GM19240 (cell line): Measurements from ENCODE around the gene NATD1.
"Not testable (repeated sequence)": the region's sequence is repeated elsewhere in the genome, so short reads cannot be mapped to it uniquely, and the experiment has no call there.

Source experiments
- DNase-seq: peaks from one replicate; pipeline ENCODE4 v3.0.0; 2011; ENCODE audit warnings: low spot score; ENCODE audit not compliant: insufficient read length

Gene NATD1

DNA sequence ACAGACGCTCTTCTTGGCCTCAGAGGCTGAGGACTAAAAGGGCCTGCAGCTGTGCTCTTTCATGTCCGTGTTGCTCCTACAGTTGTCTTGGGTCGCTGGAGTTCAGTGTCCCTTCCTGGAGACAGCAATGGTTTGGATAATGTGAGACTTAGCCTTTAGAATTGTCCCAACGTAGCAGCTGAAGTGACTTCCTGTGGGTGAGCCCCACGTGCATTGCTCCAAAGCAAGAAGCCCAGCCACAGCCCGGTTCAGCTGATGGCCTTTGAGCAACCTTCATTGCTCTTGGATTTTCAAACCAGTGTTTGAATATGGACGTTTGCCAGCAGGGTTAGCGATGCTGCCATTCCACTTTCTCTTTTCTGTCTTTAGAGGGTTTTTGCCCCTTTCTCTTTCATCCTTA is 59.0 kb downstream of the NATD1 start:
- DNase-seq: no peak

DNA sequence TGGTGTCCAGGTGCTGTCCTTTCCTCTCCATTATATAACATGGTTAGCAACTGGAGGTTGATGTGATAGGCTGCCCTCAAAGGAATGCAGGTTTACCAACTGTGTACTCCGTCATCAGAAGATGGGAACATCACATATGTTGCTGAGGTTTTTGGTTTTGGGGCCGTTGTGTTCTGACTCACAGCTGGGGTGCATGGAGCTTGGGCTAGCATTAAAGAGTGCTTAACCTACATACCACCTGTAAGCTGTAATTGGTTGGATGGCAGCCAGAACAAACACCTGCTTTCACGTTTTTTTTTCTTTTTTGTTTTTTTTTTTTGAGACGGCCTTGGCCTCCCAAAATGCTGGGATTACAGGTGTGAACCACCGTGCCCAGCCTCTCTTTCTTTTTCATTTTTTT is 60.2 kb downstream of the NATD1 start:
- no peak for DNase-seq

DNA sequence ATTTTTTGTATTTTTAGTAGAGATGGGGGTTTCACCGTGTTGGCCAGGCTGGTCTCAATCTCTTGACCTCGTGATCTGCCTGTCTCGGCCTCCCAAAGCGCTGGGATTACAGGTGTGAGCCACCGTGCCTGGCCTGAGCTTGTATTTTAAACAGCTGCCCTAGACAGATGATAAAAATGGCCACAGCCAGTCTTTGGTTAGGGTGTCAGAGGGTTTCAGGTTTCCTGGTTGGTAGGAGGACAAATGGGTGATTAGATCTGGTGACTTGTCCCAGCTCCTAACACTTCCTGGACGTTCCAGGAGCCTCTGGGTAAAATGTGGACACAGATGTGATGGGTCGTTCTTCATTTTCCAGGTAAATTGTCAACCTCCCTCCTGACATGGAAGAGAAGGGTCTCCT is 60.8 kb downstream of the NATD1 start:
- not testable (repeated sequence) for DNase-seq

DNA sequence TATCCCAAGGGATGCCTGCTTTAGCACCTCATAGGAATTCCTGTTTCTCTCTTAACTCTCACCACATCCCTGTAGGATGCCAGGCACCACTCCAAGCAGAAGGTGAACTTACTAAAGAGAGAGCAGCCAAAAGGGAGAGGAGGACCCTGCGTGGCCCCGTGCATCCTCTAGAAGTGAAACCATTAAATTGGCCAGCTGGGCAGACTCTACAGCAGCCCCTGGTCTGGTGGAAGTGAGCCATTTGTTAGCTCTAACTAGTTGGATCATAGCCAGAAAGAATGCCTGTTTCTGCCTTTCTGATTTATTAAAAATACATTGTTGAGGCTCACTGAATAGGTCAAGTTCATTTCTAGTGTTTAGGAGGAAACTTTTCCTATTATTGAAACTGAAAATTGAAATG is 61.5 kb downstream of the NATD1 start:
- no peak for DNase-seq

DNA sequence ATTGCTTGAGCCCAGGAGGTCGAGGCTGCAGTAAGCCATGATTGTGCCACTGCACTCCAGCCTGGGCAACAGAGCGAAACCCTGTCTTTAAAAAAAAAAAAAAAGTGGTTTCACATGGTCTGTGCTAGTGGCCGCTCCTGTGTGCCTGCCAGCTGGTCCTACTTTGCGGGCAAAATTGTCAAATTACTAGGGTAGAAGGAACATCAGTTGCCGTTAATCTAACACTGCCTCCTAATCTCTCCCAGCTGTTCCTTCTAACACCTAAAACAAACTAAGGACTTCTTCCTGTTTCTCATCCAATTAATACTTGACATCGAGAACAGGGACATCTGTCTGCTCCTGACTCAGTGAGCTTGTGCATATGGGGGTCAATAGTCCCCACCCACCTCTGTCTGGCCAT is 63.1 kb downstream of the NATD1 start:
- no peak for DNase-seq

DNA sequence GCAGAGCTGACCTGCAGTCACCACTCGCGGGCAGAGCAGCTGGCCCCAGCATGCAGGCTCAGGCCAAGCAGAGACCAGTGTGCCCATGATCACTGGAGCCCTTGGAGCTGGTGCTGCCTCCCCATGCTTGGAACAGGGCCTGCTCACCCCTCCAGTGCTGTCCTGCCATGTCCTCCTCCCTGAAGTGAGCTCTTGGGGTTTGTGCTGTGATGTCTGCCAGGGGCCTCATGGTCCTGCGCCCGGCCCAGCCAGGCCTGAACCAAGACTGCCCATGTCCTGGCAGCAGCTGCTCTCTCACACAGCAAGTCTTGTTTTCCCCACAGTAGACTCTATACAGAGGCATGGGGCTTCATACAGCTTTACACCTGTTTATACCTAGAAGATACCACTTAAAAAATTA is 63.8 kb downstream of the NATD1 start:
- no peak for DNase-seq
